Upper lobe of left lung (tissue), 6 donors: ENCODE results near the gene TRAPPC3L. TPM values are rescaled to one million over a fixed set of nuclear protein-coding genes. Genes with fewer than 3 reads are reported as not detected.

Source experiments
- ATAC-seq, 2 donors: fragments of 200-7000 bp; cut with Tn5 transposase; one replicate each; pipeline ENCODE4 v1.9.1; 2022; ENCODE audit warnings: mild to moderate bottlenecking in 2 of 2, moderate library complexity in 2 of 2; ENCODE audit not compliant: low FRiP score in 2 of 2
- DNase-seq, 2 donors: peaks; one replicate each; pipeline ENCODE4 v3.0.0-alpha.2; 2019 to 2020
- H3K27ac ChIP-seq, 4 donors: fragments of 200-600 bp; sonication (generic); one replicate each; pipeline ENCODE4 v1.5.1; 2016 to 2019
- H3K27me3 ChIP-seq, 4 donors: fragments of 200-600 bp; sonication (generic); one replicate each; pipeline ENCODE4 v1.5.1; 2017 to 2019
- H3K36me3 ChIP-seq, 4 donors: fragments of 200-600 bp; sonication (generic); one replicate each; pipeline ENCODE4 v1.5.1; 2016 to 2019
- H3K4me1 ChIP-seq, 4 donors: fragments of 200-600 bp; sonication (generic); one replicate each; pipeline ENCODE4 v1.5.1; 2018 to 2019
- H3K4me3 ChIP-seq, 4 donors: fragments of 200-600 bp; sonication (generic); one replicate each; pipeline ENCODE4 v1.5.1; 2017 to 2019; ENCODE audit warnings: mild to moderate bottlenecking in 2 of 4, moderate library complexity in 1 of 4
- H3K9me3 ChIP-seq, 4 donors: fragments of 200-600 bp; sonication (generic); one replicate each; pipeline ENCODE4 v1.5.1; 2018 to 2019
- CTCF ChIP-seq, 6 experiments: fragments of 450-650 bp in 4 of 6; fragments of 200-600 bp in 2 of 6; sonication (generic) in 2 of 6; IDR thresholded peaks; one replicate each; pipeline ENCODE4 v1.5.1; 2016 to 2019; ENCODE audit warnings: antibody characterized with exemption in 6 of 6
- EP300 ChIP-seq, 4 donors: sonication (generic); formaldehyde crosslinking; IDR thresholded peaks; one replicate each; pipeline ENCODE4 v1.5.1; 2017; ENCODE audit warnings: antibody characterized with exemption in 4 of 4, control low read depth in 2 of 4
- POLR2A ChIP-seq, 4 donors: fragments of 450-650 bp; IDR thresholded peaks; one replicate each; pipeline ENCODE4 v1.5.1; 2016 to 2017; ENCODE audit warnings: antibody characterized with exemption in 4 of 4, mild to moderate bottlenecking in 2 of 4
- POLR2AphosphoS5 ChIP-seq, 2 donors: sonication (generic); formaldehyde crosslinking; IDR thresholded peaks; one replicate each; pipeline ENCODE4 v1.5.1; 2017; ENCODE audit warnings: antibody characterized with exemption in 2 of 2
- WGBS, 2 donors: methylation state at CpG; one replicate each; pipeline ENCODE4 v1.1.5; 2017 to 2018; 5-methylcytosine and 5-hydroxymethylcytosine counted together
- total RNA-seq, 6 donors: library from RNA; depleted of rRNA in 4 of 6; stranded (reverse); fragments of >200 nt in 4 of 6; gene quantifications; one replicate each; pipeline versions ENCODE4 v1.1.0 to v1.2.1, GENCODE V29; 2016 to 2021
- donor health status: DM: no; HTN: no; CAD: no; lungs with moderate emphysema.
- donor health status: DM: no; HTN: yes; CAD: no; lungs with severe emphysema.

The TRAPPC3L gene
- total RNA-seq, 6 donors from 2014 or later, result 0.20 to 1.4 (median 0.29) TPM; not detected in 3

GRCh38 chr6:116528780-116529179, 16.7 kb downstream of the TRAPPC3L start:
- TF ChIP-seq POLR2AphosphoS5 (IDR thresholded peaks at IDR 0.05), result no peak
- no peak for TF ChIP-seq CTCF (IDR thresholded peaks at IDR 0.05)
- no peak for TF ChIP-seq EP300 (IDR thresholded peaks at IDR 0.05)
- no peak for TF ChIP-seq POLR2A (IDR thresholded peaks at IDR 0.05)
- Histone ChIP-seq H3K9me3 (no peaks in the 10 kb centered on the region), H3K27ac (no peak overlapping the region), H3K4me1 (peaks cover 0 to 10% (median 0%) of the 10 kb centered on the region in 4 donors), H3K4me3 (no peak overlapping the region), H3K36me3 (no peaks in the 10 kb centered on the region), H3K27me3 (no peaks in the 10 kb centered on the region)
- DNase-seq (no peak), ATAC-seq (no peak)
- WGBS, 2 donors, result 39 to 48% methylated on average over 3 of the region's 3 CpGs

DNA sequence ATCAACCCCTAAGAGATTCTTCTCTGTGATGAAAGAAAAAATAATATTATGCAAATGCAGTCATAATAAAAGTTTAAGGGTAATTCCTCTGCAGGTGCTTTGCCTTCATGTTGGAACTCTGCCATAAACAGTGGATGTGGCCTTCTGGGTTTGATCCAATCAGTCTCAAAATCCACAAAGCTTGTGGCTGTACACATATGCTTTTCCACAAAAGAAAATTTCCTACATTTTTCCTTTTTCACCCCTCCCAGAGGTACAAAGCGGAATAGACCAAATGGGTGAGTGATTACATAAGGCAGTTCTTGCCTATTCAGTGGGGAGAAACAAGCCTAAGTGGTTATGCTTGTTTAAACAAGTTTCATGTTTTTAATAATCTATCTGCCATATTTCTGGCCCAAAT, 17.4 kb downstream of the TRAPPC3L start:
- TF ChIP-seq EP300 (IDR thresholded peaks at IDR 0.05), result no peak
- TF ChIP-seq POLR2A (IDR thresholded peaks at IDR 0.05), result no peak
- TF ChIP-seq POLR2AphosphoS5 (IDR thresholded peaks at IDR 0.05), result no peak
- TF ChIP-seq CTCF (IDR thresholded peaks at IDR 0.05), result no peak
- no peaks in the 10 kb centered on the region for H3K36me3 ChIP-seq
- no peaks in the 10 kb centered on the region for H3K9me3 ChIP-seq
- WGBS, 2 donors, result 62 to 69% methylated on average over 1 of the region's 1 CpG
- no peak for ATAC-seq
- peaks cover 0 to 10% (median 0%) of the 10 kb centered on the region in 4 donors for H3K4me1 ChIP-seq
- H3K27ac ChIP-seq, result no peak overlapping the region
- no peak for DNase-seq
- no peak overlapping the region for H3K4me3 ChIP-seq
- no peaks in the 10 kb centered on the region for H3K27me3 ChIP-seq

GRCh38 chr6:116524236-116524635, 21.2 kb downstream of the TRAPPC3L start:
- H3K4me1 ChIP-seq, result peaks cover 0 to 8% (median 0%) of the 10 kb centered on the region in 4 donors
- ATAC-seq, result no peak
- H3K36me3 ChIP-seq, result no peaks in the 10 kb centered on the region
- TF ChIP-seq POLR2AphosphoS5 (IDR thresholded peaks at IDR 0.05) (no peak), CTCF (IDR thresholded peaks at IDR 0.05) (no peak), POLR2A (IDR thresholded peaks at IDR 0.05) (no peak), EP300 (IDR thresholded peaks at IDR 0.05) (no peak)
- no peak overlapping the region for H3K27ac ChIP-seq
- H3K4me3 ChIP-seq, result no peak overlapping the region
- WGBS, 2 donors, result 78 to 81% methylated on average over 2 of the region's 2 CpGs
- no peaks in the 10 kb centered on the region for H3K9me3 ChIP-seq
- H3K27me3 ChIP-seq, result no peaks in the 10 kb centered on the region
- DNase-seq, result no peak

- Histone ChIP-seq H3K27me3 (no peaks in the 10 kb centered on the region), H3K27ac (no peak overlapping the region), H3K4me1 (peaks cover 0 to 3% (median 0%) of the 10 kb centered on the region in 4 donors), H3K36me3 (no peaks in the 10 kb centered on the region), H3K9me3 (no peaks in the 10 kb centered on the region), H3K4me3 (no peak overlapping the region)
- TF ChIP-seq EP300 (IDR thresholded peaks at IDR 0.05) (no peak), POLR2A (IDR thresholded peaks at IDR 0.05) (no peak), CTCF (IDR thresholded peaks at IDR 0.05) (no peak), POLR2AphosphoS5 (IDR thresholded peaks at IDR 0.05) (no peak)
- ATAC-seq, result no peak
- 97% methylated on average over 2 of the region's 2 CpGs for WGBS, 2 donors
- DNase-seq, result no peak
Observed at GRCh38 chr6:116522896-116523295, 22.6 kb downstream of the TRAPPC3L start.

- DNase-seq (no peak), ATAC-seq (no peak)
- H3K9me3 ChIP-seq, result no peaks in the 10 kb centered on the region
- no peak overlapping the region for H3K4me3 ChIP-seq
- TF ChIP-seq EP300 (IDR thresholded peaks at IDR 0.05), result no peak
- TF ChIP-seq POLR2AphosphoS5 (IDR thresholded peaks at IDR 0.05), result no peak
- no peak for TF ChIP-seq POLR2A (IDR thresholded peaks at IDR 0.05)
- TF ChIP-seq CTCF (IDR thresholded peaks at IDR 0.05), result no peak
- H3K4me1 ChIP-seq, result peaks cover 0 to 7% (median 2%) of the 10 kb centered on the region in 4 donors
- H3K36me3 ChIP-seq, result peaks cover 0 to 6% (median 2%) of the 10 kb centered on the region in 4 donors
- H3K27me3 ChIP-seq, result no peaks in the 10 kb centered on the region
- peak overlapping the region in 3 of 4 donors; percentile 9 to 59 (median 21) for H3K27ac ChIP-seq
- WGBS, 2 donors, result 61 to 62% methylated on average over 4 of the region's 4 CpGs
Observed at GRCh38 chr6:116518621-116519368, 26.7 kb downstream of the TRAPPC3L start.
